SK-N-SH (cell line): Measurements from ENCODE around the gene MTHFD2L. TPM values are rescaled to one million over a fixed set of nuclear protein-coding genes. Genes with fewer than 3 reads are reported as not detected.

Experiments
- CTCF ChIA-PET: fragments of 300-600, 350-600 bp; formaldehyde crosslinking; extraction: SDS; loops from one replicate; lab custom pipeline; 2021; lab: Yijun Ruan, JAX
- POLR2A ChIA-PET: fragments of 350-600 bp; sonication (Branson Sonifier 250); formaldehyde crosslinking; extraction: SDS; loops from one replicate; lab custom pipeline; 2020; ENCODE audit warnings: antibody characterized with exemption, inconsistent platforms; lab: Yijun Ruan, JAX
- DNase-seq: peaks from one replicate; pipeline ENCODE4 v3.0.0; 2012
- H2AFZ ChIP-seq: fragments of 200-600 bp; sonication (generic); 2 replicates; pipeline ENCODE4 v1.8.1; 2016; ENCODE audit warnings: antibody characterized with exemption, mild to moderate bottlenecking, low read depth
- H3F3A ChIP-seq: fragments of 200-600 bp; sonication (generic); replicated peaks from 2 replicates; pipeline ENCODE3; 2016; ENCODE audit warnings: antibody characterized with exemption, mild to moderate bottlenecking; ENCODE audit not compliant: insufficient read depth
- H3K27ac ChIP-seq, 2 experiments: fragments of 200-500 bp in 1 of 2; fragments of 200-600 bp in 1 of 2; sonication (Bioruptor generic) in 1 of 2; sonication (generic), shearing (Covaris generic) in 1 of 2; 2 replicates each; pipeline versions ENCODE4 v1.5.1 to v1.6.1; 2014 to 2016; ENCODE audit warnings: low read depth in 2 of 2, inconsistent platforms in 1 of 2, low read length in 1 of 2, mild to moderate bottlenecking in 1 of 2, mixed read lengths in 1 of 2
- H3K27me3 ChIP-seq: fragments of 200-600 bp; sonication (generic), shearing (Covaris generic); 2 replicates; pipeline ENCODE4 v1.6.1; 2016; ENCODE audit warnings: mixed run types; ENCODE audit not compliant: insufficient read depth
- H3K36me3 ChIP-seq, 2 experiments: fragments of 200-500 bp in 1 of 2; fragments of 200-600 bp in 1 of 2; sonication (Bioruptor generic) in 1 of 2; sonication (generic) in 1 of 2; replicated peaks in 1 of 2; 2 replicates each; pipeline versions ENCODE3 to v1.5.1; 2014 to 2016; ENCODE audit warnings: low read length in 1 of 2, mild to moderate bottlenecking in 1 of 2; ENCODE audit not compliant: insufficient read depth in 2 of 2, control insufficient read depth in 1 of 2
- H3K4me1 ChIP-seq, 2 experiments: fragments of 200-500 bp in 1 of 2; fragments of 200-600 bp in 1 of 2; sonication (Bioruptor generic) in 1 of 2; sonication (generic), shearing (Covaris generic) in 1 of 2; 2 replicates each; pipeline versions ENCODE4 v1.5.1 to v1.6.1; 2014 to 2016; ENCODE audit warnings: low read depth in 1 of 2, low read length in 1 of 2, mixed run types in 1 of 2; ENCODE audit not compliant: insufficient read depth in 2 of 2, control insufficient read depth in 1 of 2
- H3K4me2 ChIP-seq: fragments of 200-600 bp; sonication (generic), shearing (Covaris generic); 2 replicates; pipeline ENCODE4 v1.6.1; 2017; ENCODE audit warnings: mixed run types
- H3K4me3 ChIP-seq, 2 experiments: fragments of 200-500 bp in 1 of 2; fragments of 200-600 bp in 1 of 2; sonication (Bioruptor generic) in 1 of 2; sonication (generic), shearing (Covaris generic) in 1 of 2; 2 replicates each; pipeline versions ENCODE4 v1.5.1 to v1.8.1; 2014 to 2016; ENCODE audit warnings: low read depth in 2 of 2, inconsistent platforms in 1 of 2, low read length in 1 of 2, mild to moderate bottlenecking in 1 of 2, mixed read lengths in 1 of 2, moderate library complexity in 1 of 2
- H3K79me2 ChIP-seq: fragments of 200-600 bp; sonication (generic); 2 replicates; pipeline ENCODE4 v1.8.1; 2017; ENCODE audit warnings: mild to moderate bottlenecking; ENCODE audit not compliant: insufficient read depth
- H3K9ac ChIP-seq: fragments of 200-600 bp; sonication (generic); 2 replicates; pipeline ENCODE4 v1.6.1; 2017; ENCODE audit warnings: mixed run types
- H3K9me2 ChIP-seq: fragments of 200-600 bp; sonication (generic); 2 replicates; pipeline ENCODE4 v1.6.1; 2017; ENCODE audit warnings: mixed run types
- H3K9me3 ChIP-seq: fragments of 200-600 bp; sonication (generic); 2 replicates; pipeline ENCODE4 v1.6.1; 2017; ENCODE audit warnings: mixed run types, mild to moderate bottlenecking, moderate library complexity
- H4K20me1 ChIP-seq: fragments of 200-600 bp; sonication (generic); 2 replicates; pipeline ENCODE4 v1.6.1; 2017; ENCODE audit warnings: mild to moderate bottlenecking, mixed run types; ENCODE audit not compliant: insufficient read depth
- ELF1 ChIP-seq: IDR thresholded peaks from 2 replicates; pipeline ENCODE4 v1.4.0; 2012
- EP300 ChIP-seq, 2 experiments: IDR thresholded peaks; 2 replicates each; pipeline versions ENCODE4 v1.4.0 to v1.6.1; 2012; ENCODE audit warnings: borderline replicate concordance in 1 of 2, low read depth in 1 of 2, low read length in 1 of 2
- EZH2phosphoT487 ChIP-seq: fragments of 200-600 bp; sonication (generic); IDR thresholded peaks from 2 replicates; pipeline ENCODE4 v1.6.1; 2017; ENCODE audit warnings: low read depth, mixed run types, mild to moderate bottlenecking, antibody characterized with exemption, moderate library complexity, borderline replicate concordance
- FOXJ3 ChIP-seq: sonication (generic); formaldehyde crosslinking; IDR thresholded peaks from 2 replicates; pipeline ENCODE4 v1.5.1; 2020; ENCODE audit warnings: mild to moderate bottlenecking, missing genetic modification reagents
- GABPA ChIP-seq: IDR thresholded peaks from 2 replicates; pipeline ENCODE4 v1.4.0; 2012; ENCODE audit warnings: low read depth, mild to moderate bottlenecking
- GATA2 ChIP-seq: sonication (generic); formaldehyde crosslinking; IDR thresholded peaks from 2 replicates; pipeline ENCODE4 v1.5.0; 2020; ENCODE audit warnings: mild to moderate bottlenecking, missing genetic modification reagents
- MEF2A ChIP-seq: IDR thresholded peaks from 2 replicates; pipeline ENCODE4 v1.4.0; 2012; ENCODE audit warnings: low read depth, borderline replicate concordance
- NFIC ChIP-seq: IDR thresholded peaks from 2 replicates; pipeline ENCODE4 v1.4.0; 2012; ENCODE audit warnings: borderline replicate concordance
- NRF1 ChIP-seq: IDR thresholded peaks from 2 replicates; pipeline ENCODE4 v1.6.1; 2012; ENCODE audit warnings: low read depth, mild to moderate bottlenecking, low read length
- POLR2AphosphoS5 ChIP-seq: IDR thresholded peaks from 2 replicates; pipeline ENCODE4 v1.6.1; 2012; ENCODE audit warnings: low read depth, low read length
- RFX5 ChIP-seq: IDR thresholded peaks from 2 replicates; pipeline ENCODE4 v1.6.1; 2012; ENCODE audit warnings: mild to moderate bottlenecking, improper control_type of control experiment, low read length
- RXRA ChIP-seq: IDR thresholded peaks from 2 replicates; pipeline ENCODE4 v1.4.0; 2012; ENCODE audit warnings: low read depth, mild to moderate bottlenecking, borderline replicate concordance
- SIN3A ChIP-seq: IDR thresholded peaks from 2 replicates; pipeline ENCODE4 v1.6.1; 2012; ENCODE audit warnings: low read depth, mild to moderate bottlenecking, low read length, moderate library complexity, borderline replicate concordance
- SMC3 ChIP-seq: IDR thresholded peaks from 2 replicates; pipeline ENCODE4 v1.6.1; 2012; ENCODE audit warnings: low read depth, low read length, improper control_type of control experiment
- TCF12 ChIP-seq: IDR thresholded peaks from 2 replicates; pipeline ENCODE4 v1.4.0; 2012
- TEAD4 ChIP-seq: IDR thresholded peaks from 2 replicates; pipeline ENCODE4 v1.4.0; 2012; ENCODE audit warnings: mild to moderate bottlenecking, borderline replicate concordance; ENCODE audit not compliant: insufficient read depth
- USF1 ChIP-seq: IDR thresholded peaks from 2 replicates; pipeline ENCODE4 v1.4.0; 2012; ENCODE audit warnings: low read depth, borderline replicate concordance
- USF2 ChIP-seq: fragments of 150-350 bp; IDR thresholded peaks from 2 replicates; pipeline ENCODE4 v1.6.1; 2017; ENCODE audit warnings: antibody characterized with exemption, low read length, low read depth, borderline replicate concordance
- WGBS: methylation state at CpG from one replicate; pipeline ENCODE4 v1.1.6; 2017; ENCODE audit warnings: low lambda C conversion rate; 5-methylcytosine and 5-hydroxymethylcytosine counted together
- polyA plus RNA-seq, 3 experiments: library from polyadenylated mRNA; depleted of rRNA; stranded (reverse); fragments of >200 nt; gene quantifications; 2 replicates each; pipeline ENCODE4 v1.2.3, GENCODE V29; 2012
- TF ChIP-seq, protein P1 (sequence below): fragments of 150-350 bp; IDR thresholded peaks from 2 replicates; pipeline ENCODE4 v1.6.1; 2016; ENCODE audit warnings: mild to moderate bottlenecking, low read depth, low read length
- TF ChIP-seq, protein P2 (sequence below): IDR thresholded peaks from 2 replicates; pipeline ENCODE4 v1.6.1; 2012; ENCODE audit warnings: mild to moderate bottlenecking, low read depth, low read length, moderate library complexity

Gene MTHFD2L
- polyA plus RNA-seq, 1 of the 3 experiments (the other 2 are of a cell fraction): 4.8 TPM

DNA sequence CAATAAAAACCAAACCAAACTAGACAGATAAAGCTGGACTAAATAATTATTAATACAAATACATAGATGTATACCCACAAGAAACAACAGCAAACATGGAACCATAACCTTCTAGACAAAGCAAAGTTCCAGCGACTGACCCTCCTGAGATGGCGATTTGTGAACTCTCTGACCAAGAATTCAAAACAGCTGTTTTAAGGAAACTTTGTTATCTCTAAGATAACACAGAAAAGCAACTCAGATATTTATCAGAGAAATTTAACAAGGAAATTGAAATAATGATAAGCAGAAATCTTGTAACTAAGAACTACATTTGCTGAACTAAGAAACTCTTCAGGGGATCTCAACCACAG, 23.4 kb upstream of the MTHFD2L start:
- CTCF ChIA-PET: interaction anchor here (0.6 to 5.5 kb wide), 27 partner anchors 9 to 823 kb away, joined by 3 to 55 read pairs (median 5); partner anchors contain the start of genes CXCL2 and MTHFD2L
- WGBS: 7% methylated on average over 2 of the region's 2 CpGs
- no peaks in the 10 kb centered on the region for H4K20me1 ChIP-seq
- no peaks in the 10 kb centered on the region; a peak in 1 of 4 replicates for H3K4me1 ChIP-seq
- H3K27me3 ChIP-seq: no peaks in the 10 kb centered on the region; the same call in 1 of the 2 replicates
- H3K4me3 ChIP-seq: no peak overlapping the region; a peak in 1 of 4 replicates
- DNase-seq: no peak
- H3F3A ChIP-seq: peaks cover 4% of the 10 kb centered on the region
- H2AFZ ChIP-seq: no peak overlapping the region
- H3K36me3 ChIP-seq: no peaks in the 10 kb centered on the region
- POLR2A ChIA-PET: no interaction called here
- H3K4me2 ChIP-seq: no peak overlapping the region
- no peak overlapping the region for H3K27ac ChIP-seq
- no peak overlapping the region for H3K9ac ChIP-seq
- no peaks in the 10 kb centered on the region for H3K79me2 ChIP-seq
- TF ChIP-seq SIN3A: no peak
- no peak for TF ChIP-seq POLR2AphosphoS5
- TF ChIP-seq FOXJ3 (CRISPR knock-in tag): no peak
- no peak for TF ChIP-seq GABPA
- TF ChIP-seq EZH2phosphoT487: no peak
- no peak for TF ChIP-seq NRF1
- no peak for TF ChIP-seq TEAD4
- no peak for TF ChIP-seq RXRA
- TF ChIP-seq SMC3: no peak
- TF ChIP-seq ELF1: no peak
- TF ChIP-seq MEF2A: no peak
- TF ChIP-seq EP300 (IDR thresholded peaks at IDR 0.05; ENCODE audit: borderline replicate concordance in 1 of 2, low read depth in 1 of 2, low read length in 1 of 2): no peak
- TF ChIP-seq GATA2 (CRISPR knock-in tag): no peak
- no peak for TF ChIP-seq TCF12
- no peak for TF ChIP-seq NFIC
- no peak for TF ChIP-seq RFX5
- no peak for TF ChIP-seq USF2
- TF ChIP-seq, protein P1, sequence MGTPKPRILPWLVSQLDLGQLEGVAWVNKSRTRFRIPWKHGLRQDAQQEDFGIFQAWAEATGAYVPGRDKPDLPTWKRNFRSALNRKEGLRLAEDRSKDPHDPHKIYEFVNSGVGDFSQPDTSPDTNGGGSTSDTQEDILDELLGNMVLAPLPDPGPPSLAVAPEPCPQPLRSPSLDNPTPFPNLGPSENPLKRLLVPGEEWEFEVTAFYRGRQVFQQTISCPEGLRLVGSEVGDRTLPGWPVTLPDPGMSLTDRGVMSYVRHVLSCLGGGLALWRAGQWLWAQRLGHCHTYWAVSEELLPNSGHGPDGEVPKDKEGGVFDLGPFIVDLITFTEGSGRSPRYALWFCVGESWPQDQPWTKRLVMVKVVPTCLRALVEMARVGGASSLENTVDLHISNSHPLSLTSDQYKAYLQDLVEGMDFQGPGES: no peak
- TF ChIP-seq, protein P2, sequence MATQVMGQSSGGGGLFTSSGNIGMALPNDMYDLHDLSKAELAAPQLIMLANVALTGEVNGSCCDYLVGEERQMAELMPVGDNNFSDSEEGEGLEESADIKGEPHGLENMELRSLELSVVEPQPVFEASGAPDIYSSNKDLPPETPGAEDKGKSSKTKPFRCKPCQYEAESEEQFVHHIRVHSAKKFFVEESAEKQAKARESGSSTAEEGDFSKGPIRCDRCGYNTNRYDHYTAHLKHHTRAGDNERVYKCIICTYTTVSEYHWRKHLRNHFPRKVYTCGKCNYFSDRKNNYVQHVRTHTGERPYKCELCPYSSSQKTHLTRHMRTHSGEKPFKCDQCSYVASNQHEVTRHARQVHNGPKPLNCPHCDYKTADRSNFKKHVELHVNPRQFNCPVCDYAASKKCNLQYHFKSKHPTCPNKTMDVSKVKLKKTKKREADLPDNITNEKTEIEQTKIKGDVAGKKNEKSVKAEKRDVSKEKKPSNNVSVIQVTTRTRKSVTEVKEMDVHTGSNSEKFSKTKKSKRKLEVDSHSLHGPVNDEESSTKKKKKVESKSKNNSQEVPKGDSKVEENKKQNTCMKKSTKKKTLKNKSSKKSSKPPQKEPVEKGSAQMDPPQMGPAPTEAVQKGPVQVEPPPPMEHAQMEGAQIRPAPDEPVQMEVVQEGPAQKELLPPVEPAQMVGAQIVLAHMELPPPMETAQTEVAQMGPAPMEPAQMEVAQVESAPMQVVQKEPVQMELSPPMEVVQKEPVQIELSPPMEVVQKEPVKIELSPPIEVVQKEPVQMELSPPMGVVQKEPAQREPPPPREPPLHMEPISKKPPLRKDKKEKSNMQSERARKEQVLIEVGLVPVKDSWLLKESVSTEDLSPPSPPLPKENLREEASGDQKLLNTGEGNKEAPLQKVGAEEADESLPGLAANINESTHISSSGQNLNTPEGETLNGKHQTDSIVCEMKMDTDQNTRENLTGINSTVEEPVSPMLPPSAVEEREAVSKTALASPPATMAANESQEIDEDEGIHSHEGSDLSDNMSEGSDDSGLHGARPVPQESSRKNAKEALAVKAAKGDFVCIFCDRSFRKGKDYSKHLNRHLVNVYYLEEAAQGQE: no peak
- TF ChIP-seq USF1: no peak
- peaks cover 4% of the 10 kb centered on the region; the same call in 1 of the 2 replicates for H3K9me3 ChIP-seq
- H3K9me2 ChIP-seq: no peaks in the 10 kb centered on the region
